NCI-H2196 (cell line): ENCODE data around the gene OCIAD2.
"Not testable (repeated sequence)": the region's sequence is repeated elsewhere in the genome, so short reads cannot be mapped to it uniquely, and the experiment has no call there.

Experiments used
- DNase-seq: peaks from one replicate; lab custom pipeline; 2025; ENCODE audit not compliant: unreplicated experiment; lab: John Stamatoyannopoulos, UW

OCIAD2 gene

DNA sequence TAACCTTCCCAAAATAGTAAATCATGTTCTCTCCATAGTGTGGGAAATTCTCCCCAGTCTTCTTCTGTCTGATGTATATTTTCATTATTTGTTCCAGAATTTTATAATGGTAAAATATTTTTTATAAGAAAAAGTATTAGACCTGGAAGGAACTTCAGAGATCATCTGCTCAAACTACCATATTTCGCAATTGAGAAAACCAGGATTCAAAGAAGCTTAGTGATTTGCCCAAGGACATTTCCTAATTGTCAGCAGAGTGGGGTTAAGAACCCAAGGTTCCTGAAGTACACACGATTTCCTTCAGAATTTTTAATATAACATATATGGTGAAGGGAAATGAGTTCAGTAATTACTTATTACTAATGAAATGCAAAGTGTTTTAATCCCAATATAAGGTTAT lies 51.6 kb downstream of the OCIAD2 start:
- no peak for DNase-seq

GRCh38 chr4:48854395-48854683 lies 52.2 kb downstream of the OCIAD2 start:
- DNase-seq = no peak

GRCh38 chr4:48853604-48854394 lies 52.8 kb downstream of the OCIAD2 start:
- no peak for DNase-seq

- no peak for DNase-seq
Measured at GRCh38 chr4:48851651-48852050, 54.9 kb downstream of the OCIAD2 start.

DNA sequence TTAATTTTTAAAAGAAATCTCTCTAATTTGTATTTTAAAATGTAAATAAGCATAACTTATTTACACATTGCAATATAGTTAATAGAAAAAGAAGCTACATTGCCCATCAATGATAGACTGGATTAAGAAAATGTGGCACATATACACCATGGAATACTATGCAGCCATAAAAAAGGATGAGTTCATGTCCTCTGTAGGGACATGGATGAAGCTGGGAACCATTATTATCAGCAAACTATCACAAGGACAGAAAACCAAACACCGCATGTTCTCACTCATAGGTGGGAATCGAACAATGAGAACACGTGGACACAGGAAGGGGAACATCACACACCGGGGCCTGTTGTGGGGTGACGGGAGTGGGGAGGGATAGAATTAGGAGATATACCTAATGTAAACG lies 57.8 kb downstream of the OCIAD2 start:
- DNase-seq = not testable (repeated sequence)

DNA sequence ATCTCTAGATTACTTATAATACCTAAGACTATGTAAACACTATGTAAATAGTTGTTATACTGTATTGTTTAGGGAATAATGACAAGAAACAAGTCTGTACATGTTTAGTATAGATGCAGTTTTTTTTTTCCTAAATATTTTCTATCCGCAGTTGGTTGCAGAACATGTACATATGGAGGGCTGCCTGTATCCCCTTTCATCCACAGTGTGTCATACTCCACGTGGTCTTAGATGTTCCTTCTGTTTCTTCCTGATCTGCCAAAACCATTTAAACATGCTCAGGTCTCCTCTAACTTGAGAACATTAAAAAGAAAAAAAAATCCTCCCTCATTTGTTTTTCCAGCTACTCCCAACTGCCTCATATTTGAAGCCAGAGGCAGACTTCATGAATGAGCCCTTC lies 61.7 kb downstream of the OCIAD2 start:
- no peak for DNase-seq

DNA sequence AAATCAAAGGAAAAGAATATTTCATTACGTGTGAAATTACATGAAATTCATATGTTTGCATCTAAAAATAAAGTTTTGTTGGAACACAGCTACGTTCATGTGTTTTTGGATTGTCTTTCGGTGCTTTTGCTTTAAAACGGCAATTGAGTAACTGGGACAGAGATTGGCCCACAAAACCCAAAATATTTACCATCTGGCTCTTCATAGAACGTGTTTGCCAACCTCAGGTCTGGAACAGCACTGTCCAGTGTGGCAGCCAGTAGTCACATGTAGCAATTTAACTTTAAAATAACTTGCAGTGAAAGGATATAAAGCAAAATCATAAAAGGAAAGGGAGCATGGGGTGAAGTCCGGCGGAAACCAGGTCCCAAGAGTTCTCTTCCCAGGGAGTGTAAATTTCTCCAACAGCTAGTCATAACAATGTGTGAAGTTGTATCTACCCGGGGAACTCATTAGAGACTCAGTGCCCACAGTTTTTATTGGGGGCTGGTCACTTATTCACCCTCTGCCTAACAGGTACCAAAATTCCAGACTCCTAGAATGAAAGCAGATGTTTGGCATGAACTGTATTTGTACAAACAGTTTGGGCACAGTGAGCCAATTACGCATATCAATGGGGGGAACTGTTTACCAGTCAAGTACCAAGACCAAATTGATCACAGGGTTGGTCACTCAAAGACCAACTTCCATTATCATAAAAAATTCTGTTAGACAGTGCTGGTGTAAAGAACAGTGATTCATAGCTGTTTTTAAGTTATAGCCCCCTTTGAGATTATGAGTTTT lies 65.3 kb downstream of the OCIAD2 start:
- DNase-seq = no peak

- DNase-seq = no peak
Measured at GRCh38 chr4:48836658-48837057, 69.9 kb downstream of the OCIAD2 start.
